Measurements from ENCODE around the gene EPHB1. TPM values are rescaled to one million over a fixed set of nuclear protein-coding genes. Genes with fewer than 3 reads are reported as not detected.

Gene EPHB1
- total RNA-seq, 1 experiment from 2014 or later = 0.86 TPM

DNA sequence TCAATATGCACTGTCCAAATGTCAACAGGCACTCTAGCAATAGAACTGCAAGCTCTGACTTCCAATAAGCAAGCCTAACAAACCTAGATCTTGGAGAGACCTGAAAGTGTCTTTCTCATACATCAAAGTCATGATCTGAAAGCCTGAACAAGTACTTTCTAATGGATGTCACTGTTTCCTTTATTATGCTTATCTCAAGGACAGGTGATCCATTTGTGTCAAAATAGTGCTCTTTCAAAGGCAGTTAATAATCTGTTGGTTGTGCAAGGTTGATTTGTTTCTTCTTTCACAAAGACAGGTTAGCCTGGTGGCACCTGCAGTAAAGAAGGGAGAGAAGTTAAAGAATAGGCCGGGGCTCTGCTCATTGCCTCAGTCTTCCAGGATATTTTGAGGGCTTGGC lies 146.8 kb downstream of the EPHB1 start:
- H3K4me2 ChIP-seq (ENCODE audit: low read length) = no peak overlapping the region
- intact Hi-C loops (cut with micrococcal nuclease) = no loop called here
- no TSS peak for BruUV-seq (replicated peaks)

More for the DNA sequence above, 146.8 kb downstream of the EPHB1 start:
- H3K4me1 ChIP-seq (ENCODE audit: control insufficient read depth in 1 of 2, insufficient read depth in 2 of 2, low read length in 2 of 2) = no peaks in the 10 kb centered on the region
- ChIA-PET CTCF (no interaction called here), RAD21 (ENCODE audit: low non-redundant PET in 1 of 2, low total read pairs in 2 of 2, uncharacterized antibody in 2 of 2, unreplicated experiment in 2 of 2) (no interaction called here), POLR2A (no interaction called here)
- no peak overlapping the region for H2AFZ ChIP-seq (ENCODE audit: low read depth, low read length, poor library complexity, severe bottlenecking)
- no peaks in the 10 kb centered on the region for H3K79me2 ChIP-seq (ENCODE audit: insufficient read depth, low read length)
- H4K20me1 ChIP-seq (ENCODE audit: insufficient read depth) = no peaks in the 10 kb centered on the region
- H3K9me2 ChIP-seq (ENCODE audit: insufficient read depth) = no peaks in the 10 kb centered on the region
- H3K9me3 ChIP-seq (ENCODE audit: control insufficient read depth in 1 of 2, insufficient read depth in 1 of 2, low read depth in 1 of 2, low read length in 2 of 2) = no peaks in the 10 kb centered on the region
- H3K27me3 ChIP-seq (ENCODE audit: insufficient read depth, low read length) = peaks cover 11% of the 10 kb centered on the region
- no peak overlapping the region for H3K27ac ChIP-seq (ENCODE audit: low read depth, low read length)
- no peak overlapping the region for H3K4me3 ChIP-seq (replicated peaks in 1 of 2; ENCODE audit: low read depth in 1 of 2, low read length in 2 of 2)
- no peak overlapping the region for H3K9ac ChIP-seq (ENCODE audit: low read length)
- no peak for ATAC-seq
- H3K36me3 ChIP-seq (ENCODE audit: control insufficient read depth in 1 of 2, insufficient read depth in 2 of 2, low read length in 2 of 2) = no peaks in the 10 kb centered on the region
- DNase-seq (ENCODE audit: low read depth, low spot score) = no peak
- TF ChIP-seq ELF1 (IDR thresholded peaks at IDR 0.05; ENCODE audit: borderline replicate concordance, low read depth) (no peak), EZH2phosphoT487 (IDR thresholded peaks at IDR 0.05; ENCODE audit: borderline replicate concordance) (no peak), ZFX (IDR thresholded peaks at IDR 0.05) (no peak), SP1 (IDR thresholded peaks at IDR 0.05; ENCODE audit: low read depth) (no peak), FOSL1 (IDR thresholded peaks at IDR 0.05; ENCODE audit: low read depth) (no peak), TCF7L2 (IDR thresholded peaks at IDR 0.05; ENCODE audit: borderline replicate concordance, extremely low read depth, insufficient read depth, insufficient read length) (no peak), JUND (IDR thresholded peaks at IDR 0.05) (no peak), EGR1 (IDR thresholded peaks at IDR 0.05; ENCODE audit: low read depth) (no peak), YY1 (IDR thresholded peaks at IDR 0.05; ENCODE audit: extremely low read depth, insufficient replicate concordance, low read depth, low read length) (no peak), SRF (IDR thresholded peaks at IDR 0.05; ENCODE audit: low read depth) (no peak), CBX3 (IDR thresholded peaks at IDR 0.05; ENCODE audit: low read depth) (no peak)
- TF ChIP-seq, protein P1, sequence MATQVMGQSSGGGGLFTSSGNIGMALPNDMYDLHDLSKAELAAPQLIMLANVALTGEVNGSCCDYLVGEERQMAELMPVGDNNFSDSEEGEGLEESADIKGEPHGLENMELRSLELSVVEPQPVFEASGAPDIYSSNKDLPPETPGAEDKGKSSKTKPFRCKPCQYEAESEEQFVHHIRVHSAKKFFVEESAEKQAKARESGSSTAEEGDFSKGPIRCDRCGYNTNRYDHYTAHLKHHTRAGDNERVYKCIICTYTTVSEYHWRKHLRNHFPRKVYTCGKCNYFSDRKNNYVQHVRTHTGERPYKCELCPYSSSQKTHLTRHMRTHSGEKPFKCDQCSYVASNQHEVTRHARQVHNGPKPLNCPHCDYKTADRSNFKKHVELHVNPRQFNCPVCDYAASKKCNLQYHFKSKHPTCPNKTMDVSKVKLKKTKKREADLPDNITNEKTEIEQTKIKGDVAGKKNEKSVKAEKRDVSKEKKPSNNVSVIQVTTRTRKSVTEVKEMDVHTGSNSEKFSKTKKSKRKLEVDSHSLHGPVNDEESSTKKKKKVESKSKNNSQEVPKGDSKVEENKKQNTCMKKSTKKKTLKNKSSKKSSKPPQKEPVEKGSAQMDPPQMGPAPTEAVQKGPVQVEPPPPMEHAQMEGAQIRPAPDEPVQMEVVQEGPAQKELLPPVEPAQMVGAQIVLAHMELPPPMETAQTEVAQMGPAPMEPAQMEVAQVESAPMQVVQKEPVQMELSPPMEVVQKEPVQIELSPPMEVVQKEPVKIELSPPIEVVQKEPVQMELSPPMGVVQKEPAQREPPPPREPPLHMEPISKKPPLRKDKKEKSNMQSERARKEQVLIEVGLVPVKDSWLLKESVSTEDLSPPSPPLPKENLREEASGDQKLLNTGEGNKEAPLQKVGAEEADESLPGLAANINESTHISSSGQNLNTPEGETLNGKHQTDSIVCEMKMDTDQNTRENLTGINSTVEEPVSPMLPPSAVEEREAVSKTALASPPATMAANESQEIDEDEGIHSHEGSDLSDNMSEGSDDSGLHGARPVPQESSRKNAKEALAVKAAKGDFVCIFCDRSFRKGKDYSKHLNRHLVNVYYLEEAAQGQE (IDR thresholded peaks at IDR 0.05; ENCODE audit: low read depth) = no peak
- TF ChIP-seq, protein P2, sequence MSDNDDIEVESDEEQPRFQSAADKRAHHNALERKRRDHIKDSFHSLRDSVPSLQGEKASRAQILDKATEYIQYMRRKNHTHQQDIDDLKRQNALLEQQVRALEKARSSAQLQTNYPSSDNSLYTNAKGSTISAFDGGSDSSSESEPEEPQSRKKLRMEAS (IDR thresholded peaks at IDR 0.05) = no peak

Measured in HCT116 (cell line).